ENCODE data around the gene KIF27.

Gene KIF27

DNA sequence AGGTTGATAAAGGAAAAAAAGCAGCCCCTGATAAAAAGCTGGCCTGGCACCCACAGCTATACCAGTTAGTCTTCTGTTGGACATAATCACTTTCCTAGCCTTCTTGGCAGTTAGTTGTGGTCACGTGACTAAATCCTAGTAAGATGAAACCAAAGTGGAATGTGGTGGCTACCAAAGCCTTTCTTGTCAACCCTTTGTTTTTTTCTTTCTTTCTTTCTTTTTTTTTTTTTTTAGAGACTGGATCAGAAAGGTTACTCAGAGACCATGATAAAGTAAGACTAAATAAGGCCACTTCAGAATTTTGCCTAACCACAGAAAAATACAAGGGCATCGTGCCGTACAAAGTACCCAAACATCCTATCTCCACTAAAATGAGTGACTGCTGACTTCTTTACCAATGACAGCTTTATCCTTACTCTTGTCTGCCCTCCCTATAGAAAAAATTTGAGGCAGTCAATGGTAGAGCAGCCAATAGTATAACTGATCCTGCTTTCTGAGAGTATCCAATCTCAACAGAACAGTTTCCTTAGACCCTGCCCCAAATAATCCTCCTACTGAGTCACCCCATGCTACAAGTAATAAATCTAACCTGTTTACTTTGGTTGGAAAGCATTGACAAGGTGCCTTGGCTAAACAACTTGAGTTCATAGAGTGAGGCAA, 14.2 kb upstream of the KIF27 start:
- no peak overlapping the region for H3K4me3 ChIP-seq (ENCODE audit: low read depth, low read length)
- TF ChIP-seq, protein P1, sequence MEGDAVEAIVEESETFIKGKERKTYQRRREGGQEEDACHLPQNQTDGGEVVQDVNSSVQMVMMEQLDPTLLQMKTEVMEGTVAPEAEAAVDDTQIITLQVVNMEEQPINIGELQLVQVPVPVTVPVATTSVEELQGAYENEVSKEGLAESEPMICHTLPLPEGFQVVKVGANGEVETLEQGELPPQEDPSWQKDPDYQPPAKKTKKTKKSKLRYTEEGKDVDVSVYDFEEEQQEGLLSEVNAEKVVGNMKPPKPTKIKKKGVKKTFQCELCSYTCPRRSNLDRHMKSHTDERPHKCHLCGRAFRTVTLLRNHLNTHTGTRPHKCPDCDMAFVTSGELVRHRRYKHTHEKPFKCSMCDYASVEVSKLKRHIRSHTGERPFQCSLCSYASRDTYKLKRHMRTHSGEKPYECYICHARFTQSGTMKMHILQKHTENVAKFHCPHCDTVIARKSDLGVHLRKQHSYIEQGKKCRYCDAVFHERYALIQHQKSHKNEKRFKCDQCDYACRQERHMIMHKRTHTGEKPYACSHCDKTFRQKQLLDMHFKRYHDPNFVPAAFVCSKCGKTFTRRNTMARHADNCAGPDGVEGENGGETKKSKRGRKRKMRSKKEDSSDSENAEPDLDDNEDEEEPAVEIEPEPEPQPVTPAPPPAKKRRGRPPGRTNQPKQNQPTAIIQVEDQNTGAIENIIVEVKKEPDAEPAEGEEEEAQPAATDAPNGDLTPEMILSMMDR (IDR thresholded peaks at IDR 0.05; ENCODE audit: low read depth, low read length, missing control alignments) = no peak
- peak; percentile 82 for DNase-seq (ENCODE audit: low read depth)
- in situ Hi-C loops (cut with HindIII; ENCODE audit: low sequenced_read_pairs) = loop anchor here (25.0 kb wide), 1 partner anchor 327 kb away; no protein-coding TSS in a partner anchor

DNA sequence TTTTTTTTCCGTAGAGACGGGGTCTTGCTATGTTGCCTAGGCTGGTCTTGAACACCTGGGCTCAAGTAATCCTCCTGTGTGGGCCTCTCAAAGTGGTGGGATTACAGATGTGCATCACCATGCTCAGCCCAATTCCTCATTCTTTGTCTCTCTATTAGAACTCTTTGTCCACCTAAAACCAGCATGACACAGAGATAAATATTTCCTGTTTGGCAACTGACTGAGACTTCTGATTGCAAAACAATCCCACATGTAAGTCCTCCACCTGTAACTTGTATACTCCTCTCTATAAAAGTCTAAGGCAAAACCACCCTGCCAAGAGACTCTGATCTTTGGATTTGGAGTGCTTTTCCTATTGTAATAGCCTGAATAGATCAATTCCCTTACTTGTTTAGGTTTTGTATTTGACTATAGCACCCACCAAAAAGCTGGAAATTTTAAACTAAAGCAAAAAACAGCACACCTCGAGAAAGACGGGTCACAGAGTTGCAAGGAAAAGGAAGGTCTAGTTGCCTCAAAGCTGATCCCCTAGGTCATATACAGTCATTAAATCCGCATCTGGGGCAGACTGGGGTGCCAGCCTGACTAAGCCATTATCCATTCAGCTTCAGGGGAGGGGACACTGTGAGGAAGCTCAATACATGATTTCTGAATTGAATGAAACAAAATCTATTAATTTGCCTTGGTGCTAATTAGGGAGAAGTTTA, 13.5 kb upstream of the KIF27 start:
- no peak for DNase-seq (ENCODE audit: low read depth)
- in situ Hi-C loops (cut with HindIII; ENCODE audit: low sequenced_read_pairs) = loop anchor here (25.0 kb wide), 1 partner anchor 328 kb away; no protein-coding TSS in a partner anchor
- TF ChIP-seq, protein P1 (IDR thresholded peaks at IDR 0.05; ENCODE audit: low read depth, low read length, missing control alignments) = no peak
- no peak overlapping the region for H3K4me3 ChIP-seq (ENCODE audit: low read depth, low read length)

DNA sequence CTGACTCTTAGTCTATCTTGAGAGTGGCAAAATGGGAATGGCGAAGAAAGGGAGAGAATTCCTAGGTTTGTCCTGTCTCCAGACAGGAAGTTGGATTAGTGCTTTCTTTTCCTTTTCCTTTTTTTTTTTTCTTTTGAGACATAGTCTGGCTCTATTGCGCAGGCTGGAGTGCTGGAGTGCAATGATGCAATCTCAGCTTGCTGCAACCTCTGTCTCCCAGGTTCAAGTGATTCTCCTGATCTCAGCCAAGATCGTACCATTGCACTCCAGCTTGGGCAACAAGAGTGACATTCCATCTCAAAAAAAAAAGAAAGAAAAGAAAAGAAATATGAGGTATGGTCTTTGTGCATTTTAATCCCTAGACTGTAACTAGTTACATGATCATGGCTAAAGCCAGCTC, 12.6 kb upstream of the KIF27 start:
- in situ Hi-C loops (cut with HindIII; ENCODE audit: low sequenced_read_pairs) = loop anchor here (25.0 kb wide), 1 partner anchor 329 kb away; no protein-coding TSS in a partner anchor
- TF ChIP-seq, protein P1 (IDR thresholded peaks at IDR 0.05; ENCODE audit: low read depth, low read length, missing control alignments) = no peak
- no peak overlapping the region for H3K4me3 ChIP-seq (ENCODE audit: low read depth, low read length)
- DNase-seq (ENCODE audit: low read depth) = no peak

DNA sequence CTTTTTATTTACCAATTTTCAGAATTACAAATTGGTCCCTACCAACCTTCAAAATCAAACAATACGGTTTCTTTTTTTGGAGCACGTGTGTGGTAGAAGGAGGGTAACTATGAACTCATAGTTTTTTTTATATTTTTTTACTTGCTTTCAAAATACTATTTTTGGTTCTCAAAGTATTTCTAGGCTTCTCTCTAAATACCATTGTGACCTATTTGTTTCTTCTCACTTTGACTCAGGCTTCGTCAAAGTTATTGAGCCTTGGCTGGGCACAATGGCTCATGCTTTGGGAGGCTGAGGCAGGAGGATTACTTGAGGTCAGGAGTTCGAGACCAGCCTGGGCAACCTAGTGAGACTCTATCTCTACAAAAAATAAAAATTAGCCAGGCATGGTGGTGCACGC, 11.6 kb upstream of the KIF27 start:
- no peak overlapping the region for H3K4me3 ChIP-seq (ENCODE audit: low read depth, low read length)
- in situ Hi-C loops (cut with HindIII; ENCODE audit: low sequenced_read_pairs) = loop anchor here (25.0 kb wide), 1 partner anchor 329 kb away; no protein-coding TSS in a partner anchor
- no peak for DNase-seq (ENCODE audit: low read depth)
- TF ChIP-seq, protein P1 (IDR thresholded peaks at IDR 0.05; ENCODE audit: low read depth, low read length, missing control alignments) = no peak

DNA sequence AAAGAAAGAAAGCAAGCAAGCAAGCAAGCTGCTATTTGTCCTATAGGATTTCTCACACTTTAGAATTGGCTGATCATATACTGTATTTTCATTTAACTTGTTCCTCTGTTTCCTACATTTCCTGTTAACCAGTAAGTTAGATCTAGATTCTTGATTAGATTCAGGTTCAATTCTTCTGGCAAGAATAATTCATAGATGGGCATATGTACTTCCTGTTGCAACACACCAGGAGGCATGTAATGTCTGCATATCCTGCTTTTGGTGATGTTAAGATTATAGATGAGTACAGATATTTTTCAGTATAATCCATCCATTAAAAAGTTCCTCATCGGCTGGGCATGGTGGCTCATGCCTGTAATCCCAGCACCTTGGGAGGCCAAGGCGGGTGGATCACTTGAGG, 10.8 kb upstream of the KIF27 start:
- TF ChIP-seq, protein P1 (IDR thresholded peaks at IDR 0.05; ENCODE audit: low read depth, low read length, missing control alignments) = no peak
- in situ Hi-C loops (cut with HindIII; ENCODE audit: low sequenced_read_pairs) = loop anchor here (25.0 kb wide), 1 partner anchor 330 kb away; no protein-coding TSS in a partner anchor
- H3K4me3 ChIP-seq (ENCODE audit: low read depth, low read length) = no peak overlapping the region
- DNase-seq (ENCODE audit: low read depth) = no peak

DNA sequence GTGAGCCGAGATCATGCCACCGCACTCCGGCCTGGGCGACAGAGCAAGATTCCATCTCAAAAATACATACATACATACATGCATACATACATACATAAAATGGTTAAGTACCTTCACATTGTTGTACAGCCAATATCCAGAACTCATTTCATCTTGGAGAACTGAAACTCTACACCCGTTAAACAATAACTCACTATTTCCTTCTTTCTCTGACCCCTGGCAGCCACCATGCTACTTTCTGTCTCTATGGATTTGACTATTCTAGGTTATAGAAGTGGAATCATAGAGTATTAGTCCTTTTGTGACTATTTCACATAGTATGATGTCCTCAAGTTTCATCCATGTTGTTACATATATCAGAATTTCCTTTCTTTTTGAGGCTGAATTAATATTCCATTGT, 9.6 kb upstream of the KIF27 start:
- in situ Hi-C loops (cut with HindIII; ENCODE audit: low sequenced_read_pairs) = loop anchor here (25.0 kb wide), 1 partner anchor 331 kb away; no protein-coding TSS in a partner anchor
- no peak for DNase-seq (ENCODE audit: low read depth)
- TF ChIP-seq, protein P1 (IDR thresholded peaks at IDR 0.05; ENCODE audit: low read depth, low read length, missing control alignments) = no peak
- no peak overlapping the region for H3K4me3 ChIP-seq (ENCODE audit: low read depth, low read length)
